ENCODE results near the gene CHMP2B.

DNA sequence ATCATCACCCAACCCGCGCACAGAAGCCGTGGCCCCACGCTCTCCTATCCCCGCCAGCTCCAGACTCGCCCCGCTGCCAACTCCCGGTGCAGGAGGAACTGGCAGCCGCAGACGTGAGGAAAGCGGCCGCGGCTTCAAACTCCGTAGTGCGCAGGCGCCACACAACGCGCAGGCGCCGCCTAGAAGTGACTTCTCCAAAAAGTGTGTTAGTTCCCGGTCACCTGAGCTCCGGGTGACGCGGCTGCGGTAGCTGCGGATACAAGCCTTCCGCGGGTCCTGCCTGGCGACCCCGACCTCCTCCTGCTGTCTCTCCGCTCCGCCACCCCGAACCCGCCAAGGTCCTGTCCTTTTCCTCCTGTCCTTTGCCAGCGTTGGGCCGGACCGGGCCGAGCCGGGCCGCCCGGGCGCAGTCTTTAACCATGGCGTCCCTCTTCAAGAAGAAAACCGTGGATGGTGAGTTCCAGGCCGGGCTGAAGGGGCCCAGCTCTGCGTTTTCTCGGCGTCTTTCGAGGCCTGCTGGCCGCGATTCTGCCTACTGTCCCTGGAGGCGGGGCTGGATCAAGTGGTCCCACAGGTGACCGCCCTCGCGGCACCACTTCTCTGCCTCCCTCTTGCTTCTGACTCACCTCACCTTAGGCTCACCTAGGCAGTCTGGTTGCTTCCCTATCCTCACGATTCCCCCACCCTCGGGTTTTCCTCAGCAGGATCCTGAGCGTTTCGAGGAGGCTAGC is at the start of gene CHMP2B:
- TF ChIP-seq GATA2 (IDR thresholded peaks at IDR 0.05; ENCODE audit: low read depth, low read length) (no peak), GATA3 (IDR thresholded peaks at IDR 0.05; ENCODE audit: low read depth, low read length) (no peak)
